Ovary (tissue), 3 donors: Measurements from ENCODE around the gene DNAJC6.

Experiments
- EP300 ChIP-seq: sonication (generic); formaldehyde crosslinking; IDR thresholded peaks from one replicate; pipeline ENCODE4 v1.6.1; 2017; ENCODE audit warnings: antibody characterized with exemption
- POLR2A ChIP-seq: fragments of 450-650 bp; IDR thresholded peaks from one replicate; pipeline ENCODE4 v1.6.1; 2017; ENCODE audit warnings: antibody characterized with exemption, mild to moderate bottlenecking, moderate library complexity
- TF ChIP-seq, protein P1 (sequence below), 3 donors: fragments of 450-650 bp in 2 of 3; fragments of 200-600 bp in 1 of 3; IDR thresholded peaks; one replicate each; pipeline versions ENCODE4 v1.5.1 to v1.8.0; 2016 to 2022; ENCODE audit warnings: antibody characterized with exemption in 3 of 3, mild to moderate bottlenecking in 1 of 3
- donor health status: DM: no; HTN: no; CAD: no.

GRCh38 chr1:65344171-65344814 is 35.0 kb downstream of the DNAJC6 start:
- TF ChIP-seq EP300 (no peak), POLR2A (no peak)
- TF ChIP-seq, protein P1, sequence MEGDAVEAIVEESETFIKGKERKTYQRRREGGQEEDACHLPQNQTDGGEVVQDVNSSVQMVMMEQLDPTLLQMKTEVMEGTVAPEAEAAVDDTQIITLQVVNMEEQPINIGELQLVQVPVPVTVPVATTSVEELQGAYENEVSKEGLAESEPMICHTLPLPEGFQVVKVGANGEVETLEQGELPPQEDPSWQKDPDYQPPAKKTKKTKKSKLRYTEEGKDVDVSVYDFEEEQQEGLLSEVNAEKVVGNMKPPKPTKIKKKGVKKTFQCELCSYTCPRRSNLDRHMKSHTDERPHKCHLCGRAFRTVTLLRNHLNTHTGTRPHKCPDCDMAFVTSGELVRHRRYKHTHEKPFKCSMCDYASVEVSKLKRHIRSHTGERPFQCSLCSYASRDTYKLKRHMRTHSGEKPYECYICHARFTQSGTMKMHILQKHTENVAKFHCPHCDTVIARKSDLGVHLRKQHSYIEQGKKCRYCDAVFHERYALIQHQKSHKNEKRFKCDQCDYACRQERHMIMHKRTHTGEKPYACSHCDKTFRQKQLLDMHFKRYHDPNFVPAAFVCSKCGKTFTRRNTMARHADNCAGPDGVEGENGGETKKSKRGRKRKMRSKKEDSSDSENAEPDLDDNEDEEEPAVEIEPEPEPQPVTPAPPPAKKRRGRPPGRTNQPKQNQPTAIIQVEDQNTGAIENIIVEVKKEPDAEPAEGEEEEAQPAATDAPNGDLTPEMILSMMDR (IDR thresholded peaks at IDR 0.05), result no peak
